C4-2B (cell line): ENCODE measurements around the gene PATJ.
"Not testable (repeated sequence)": the region's sequence is repeated elsewhere in the genome, so short reads cannot be mapped to it uniquely, and the experiment has no call there.

Experiments
- ZFX ChIP-seq: fragments of 450-650 bp; IDR thresholded peaks from 2 replicates; pipeline ENCODE4 v1.6.1; 2017
- TF ChIP-seq, protein P1 (sequence below): fragments of 450-650 bp; conservative IDR thresholded peaks from 2 replicates; pipeline ENCODE4 v1.5.1; 2017; ENCODE audit warnings: mild to moderate bottlenecking

DNA sequence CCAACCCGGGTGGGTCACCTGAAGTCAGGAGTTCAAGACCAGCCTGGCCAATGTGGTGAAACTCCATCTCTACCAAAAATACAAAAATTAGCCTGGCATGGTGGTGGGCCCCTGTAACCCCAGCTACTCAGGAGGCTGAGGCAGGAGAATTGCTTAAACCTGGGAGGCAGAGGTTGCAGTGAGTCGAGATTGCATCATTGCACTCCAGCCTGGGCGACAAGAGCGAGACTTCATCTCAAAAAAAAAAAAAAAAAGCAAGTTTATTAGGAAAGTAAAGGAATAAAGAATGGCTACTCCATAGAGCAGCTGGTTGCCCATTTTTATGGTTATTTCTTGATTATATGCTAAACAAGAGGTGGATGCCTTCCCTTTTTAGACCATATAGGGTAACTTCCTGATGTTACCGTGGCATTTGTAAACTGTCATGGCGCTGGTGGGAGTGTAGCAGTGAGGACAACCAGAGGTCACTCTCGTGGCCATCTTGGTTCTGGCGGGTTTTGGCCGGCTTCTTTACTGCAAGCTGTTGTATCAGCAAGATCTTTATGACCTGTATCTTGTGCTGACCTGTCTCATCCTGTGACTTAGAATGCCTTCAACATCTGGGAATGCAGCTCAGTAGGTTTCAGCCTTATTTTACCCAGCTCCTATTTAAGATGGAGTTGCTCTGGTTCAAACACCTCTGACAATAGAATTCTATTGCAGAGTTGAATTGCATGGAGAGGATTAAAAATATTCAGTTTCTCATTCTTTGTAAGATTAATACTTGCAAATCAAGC, 224.4 kb downstream of the PATJ start:
- TF ChIP-seq, protein P1, sequence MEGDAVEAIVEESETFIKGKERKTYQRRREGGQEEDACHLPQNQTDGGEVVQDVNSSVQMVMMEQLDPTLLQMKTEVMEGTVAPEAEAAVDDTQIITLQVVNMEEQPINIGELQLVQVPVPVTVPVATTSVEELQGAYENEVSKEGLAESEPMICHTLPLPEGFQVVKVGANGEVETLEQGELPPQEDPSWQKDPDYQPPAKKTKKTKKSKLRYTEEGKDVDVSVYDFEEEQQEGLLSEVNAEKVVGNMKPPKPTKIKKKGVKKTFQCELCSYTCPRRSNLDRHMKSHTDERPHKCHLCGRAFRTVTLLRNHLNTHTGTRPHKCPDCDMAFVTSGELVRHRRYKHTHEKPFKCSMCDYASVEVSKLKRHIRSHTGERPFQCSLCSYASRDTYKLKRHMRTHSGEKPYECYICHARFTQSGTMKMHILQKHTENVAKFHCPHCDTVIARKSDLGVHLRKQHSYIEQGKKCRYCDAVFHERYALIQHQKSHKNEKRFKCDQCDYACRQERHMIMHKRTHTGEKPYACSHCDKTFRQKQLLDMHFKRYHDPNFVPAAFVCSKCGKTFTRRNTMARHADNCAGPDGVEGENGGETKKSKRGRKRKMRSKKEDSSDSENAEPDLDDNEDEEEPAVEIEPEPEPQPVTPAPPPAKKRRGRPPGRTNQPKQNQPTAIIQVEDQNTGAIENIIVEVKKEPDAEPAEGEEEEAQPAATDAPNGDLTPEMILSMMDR = not testable (repeated sequence)
- TF ChIP-seq ZFX = not testable (repeated sequence)
